Ishikawa (cell line): ENCODE measurements around the gene NTN1.

Experiments
- CEBPB ChIP-seq: IDR thresholded peaks from 2 replicates; pipeline ENCODE4 v1.6.1; 2012
- CREB1 ChIP-seq: IDR thresholded peaks from 2 replicates; pipeline ENCODE4 v1.6.1; 2012; ENCODE audit warnings: low read depth
- EGR1 ChIP-seq: IDR thresholded peaks from 2 replicates; pipeline ENCODE4 v1.6.1; 2012
- EP300 ChIP-seq: IDR thresholded peaks from 2 replicates; pipeline ENCODE4 v1.6.1; 2012; ENCODE audit warnings: borderline replicate concordance
- FOXM1 ChIP-seq: IDR thresholded peaks from 2 replicates; pipeline ENCODE4 v1.6.1; 2012; ENCODE audit warnings: low read depth, borderline replicate concordance
- NFIC ChIP-seq: IDR thresholded peaks from 2 replicates; pipeline ENCODE4 v1.6.1; 2012
- RAD21 ChIP-seq: IDR thresholded peaks from 2 replicates; pipeline ENCODE4 v1.6.1; 2012; ENCODE audit warnings: low read depth
- TAF1 ChIP-seq: IDR thresholded peaks from 2 replicates; pipeline ENCODE4 v1.6.1; 2012; ENCODE audit warnings: low read depth, mild to moderate bottlenecking
- TEAD4 ChIP-seq: IDR thresholded peaks from 2 replicates; pipeline ENCODE4 v1.6.1; 2012
- YY1 ChIP-seq: IDR thresholded peaks from 2 replicates; pipeline ENCODE4 v1.6.1; 2012; ENCODE audit warnings: low read depth
- ZBTB7A ChIP-seq: IDR thresholded peaks from 2 replicates; pipeline ENCODE4 v1.6.1; 2012; ENCODE audit warnings: low read depth
- TF ChIP-seq, protein P1 (sequence below): IDR thresholded peaks from 2 replicates; pipeline ENCODE4 v1.6.1; 2012; ENCODE audit warnings: low read depth, mild to moderate bottlenecking
- TF ChIP-seq, protein P2 (sequence below): IDR thresholded peaks from 2 replicates; pipeline ENCODE4 v1.6.1; 2012
- TF ChIP-seq, protein P3 (sequence below): IDR thresholded peaks from 2 replicates; pipeline ENCODE4 v1.6.1; 2012

DNA sequence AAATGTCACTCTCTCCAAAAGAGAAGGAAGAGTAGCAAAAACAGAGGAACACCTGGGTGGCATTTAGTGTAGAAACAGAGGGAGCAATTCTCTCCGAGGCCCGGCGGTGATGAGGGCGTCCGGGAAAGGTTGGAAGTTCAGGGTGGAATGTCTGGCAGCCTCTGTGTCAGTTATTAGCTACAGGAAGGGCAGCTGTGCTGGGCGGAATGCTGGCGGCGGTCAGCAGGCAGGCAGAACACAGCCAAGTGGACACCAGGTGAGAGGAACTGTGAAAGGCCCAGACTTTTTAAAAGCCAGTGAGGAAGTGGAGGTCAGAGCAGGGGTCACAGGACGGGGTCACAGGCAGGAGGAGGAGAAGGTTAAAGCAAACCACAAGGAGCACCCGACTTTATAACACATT is 238.1 kb downstream of the NTN1 start:
- TF ChIP-seq NFIC = no peak
- no peak for TF ChIP-seq YY1
- no peak for TF ChIP-seq EP300
- no peak for TF ChIP-seq FOXM1
- TF ChIP-seq, protein P1, sequence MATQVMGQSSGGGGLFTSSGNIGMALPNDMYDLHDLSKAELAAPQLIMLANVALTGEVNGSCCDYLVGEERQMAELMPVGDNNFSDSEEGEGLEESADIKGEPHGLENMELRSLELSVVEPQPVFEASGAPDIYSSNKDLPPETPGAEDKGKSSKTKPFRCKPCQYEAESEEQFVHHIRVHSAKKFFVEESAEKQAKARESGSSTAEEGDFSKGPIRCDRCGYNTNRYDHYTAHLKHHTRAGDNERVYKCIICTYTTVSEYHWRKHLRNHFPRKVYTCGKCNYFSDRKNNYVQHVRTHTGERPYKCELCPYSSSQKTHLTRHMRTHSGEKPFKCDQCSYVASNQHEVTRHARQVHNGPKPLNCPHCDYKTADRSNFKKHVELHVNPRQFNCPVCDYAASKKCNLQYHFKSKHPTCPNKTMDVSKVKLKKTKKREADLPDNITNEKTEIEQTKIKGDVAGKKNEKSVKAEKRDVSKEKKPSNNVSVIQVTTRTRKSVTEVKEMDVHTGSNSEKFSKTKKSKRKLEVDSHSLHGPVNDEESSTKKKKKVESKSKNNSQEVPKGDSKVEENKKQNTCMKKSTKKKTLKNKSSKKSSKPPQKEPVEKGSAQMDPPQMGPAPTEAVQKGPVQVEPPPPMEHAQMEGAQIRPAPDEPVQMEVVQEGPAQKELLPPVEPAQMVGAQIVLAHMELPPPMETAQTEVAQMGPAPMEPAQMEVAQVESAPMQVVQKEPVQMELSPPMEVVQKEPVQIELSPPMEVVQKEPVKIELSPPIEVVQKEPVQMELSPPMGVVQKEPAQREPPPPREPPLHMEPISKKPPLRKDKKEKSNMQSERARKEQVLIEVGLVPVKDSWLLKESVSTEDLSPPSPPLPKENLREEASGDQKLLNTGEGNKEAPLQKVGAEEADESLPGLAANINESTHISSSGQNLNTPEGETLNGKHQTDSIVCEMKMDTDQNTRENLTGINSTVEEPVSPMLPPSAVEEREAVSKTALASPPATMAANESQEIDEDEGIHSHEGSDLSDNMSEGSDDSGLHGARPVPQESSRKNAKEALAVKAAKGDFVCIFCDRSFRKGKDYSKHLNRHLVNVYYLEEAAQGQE = no peak
- TF ChIP-seq CEBPB = no peak
- no peak for TF ChIP-seq RAD21
- TF ChIP-seq TAF1 = no peak
- TF ChIP-seq, protein P2, sequence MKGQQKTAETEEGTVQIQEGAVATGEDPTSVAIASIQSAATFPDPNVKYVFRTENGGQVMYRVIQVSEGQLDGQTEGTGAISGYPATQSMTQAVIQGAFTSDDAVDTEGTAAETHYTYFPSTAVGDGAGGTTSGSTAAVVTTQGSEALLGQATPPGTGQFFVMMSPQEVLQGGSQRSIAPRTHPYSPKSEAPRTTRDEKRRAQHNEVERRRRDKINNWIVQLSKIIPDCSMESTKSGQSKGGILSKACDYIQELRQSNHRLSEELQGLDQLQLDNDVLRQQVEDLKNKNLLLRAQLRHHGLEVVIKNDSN = no peak
- TF ChIP-seq CREB1 = no peak
- no peak for TF ChIP-seq ZBTB7A
- TF ChIP-seq, protein P3, sequence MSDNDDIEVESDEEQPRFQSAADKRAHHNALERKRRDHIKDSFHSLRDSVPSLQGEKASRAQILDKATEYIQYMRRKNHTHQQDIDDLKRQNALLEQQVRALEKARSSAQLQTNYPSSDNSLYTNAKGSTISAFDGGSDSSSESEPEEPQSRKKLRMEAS = no peak
- no peak for TF ChIP-seq EGR1
- no peak for TF ChIP-seq TEAD4
